ENCODE measurements around the gene CIROP.

The CIROP gene

GRCh38 chr14:23093991-23094665, 10.7 kb downstream of the CIROP start:
- DNase-seq (ENCODE audit: low spot score): no peak

- DNase-seq (ENCODE audit: low spot score): no peak
Measured at GRCh38 chr14:23093526-23093925, 11.3 kb downstream of the CIROP start.

GRCh38 chr14:23093104-23093503, 11.7 kb downstream of the CIROP start:
- DNase-seq (ENCODE audit: low spot score): no peak

- DNase-seq (ENCODE audit: low spot score): no peak
Measured at GRCh38 chr14:23091294-23092225, 13.2 kb downstream of the CIROP start.

GRCh38 chr14:23090254-23090636, 14.5 kb downstream of the CIROP start:
- DNase-seq (ENCODE audit: low spot score): no peak

GRCh38 chr14:23089498-23090253, 15.1 kb downstream of the CIROP start:
- DNase-seq (ENCODE audit: low spot score): no peak

GRCh38 chr14:23086565-23086964, 18.2 kb downstream of the CIROP start:
- DNase-seq (ENCODE audit: low spot score): no peak

- DNase-seq (ENCODE audit: low spot score): no peak
Measured at GRCh38 chr14:23085458-23085857, 19.3 kb downstream of the CIROP start.

GRCh38 chr14:23080474-23080873, 24.3 kb downstream of the CIROP start:
- DNase-seq (ENCODE audit: low spot score): no peak

GRCh38 chr14:23079716-23080115, 25.1 kb downstream of the CIROP start:
- DNase-seq (ENCODE audit: low spot score): no peak

GRCh38 chr14:23078692-23079116, 26.1 kb downstream of the CIROP start:
- DNase-seq (ENCODE audit: low spot score): peak; percentile 55

GRCh38 chr14:23077962-23078361, 26.8 kb downstream of the CIROP start:
- DNase-seq (ENCODE audit: low spot score): no peak

- no peak for DNase-seq (ENCODE audit: low spot score)
Measured at GRCh38 chr14:23076785-23077408, 27.9 kb downstream of the CIROP start.

GRCh38 chr14:23074906-23075305, 29.9 kb downstream of the CIROP start:
- no peak for DNase-seq (ENCODE audit: low spot score)

GRCh38 chr14:23071921-23072539, 32.8 kb downstream of the CIROP start:
- no peak for DNase-seq (ENCODE audit: low spot score)

GRCh38 chr14:23071244-23071920, 33.4 kb downstream of the CIROP start:
- DNase-seq (ENCODE audit: low spot score): peak; percentile 96

- no peak for DNase-seq (ENCODE audit: low spot score)
Measured at GRCh38 chr14:23070262-23071129, 34.3 kb downstream of the CIROP start.

- no peak for DNase-seq (ENCODE audit: low spot score)
Measured at GRCh38 chr14:23069413-23069806, 35.4 kb downstream of the CIROP start.

- peak; percentile 94 for DNase-seq (ENCODE audit: low spot score)
Measured at GRCh38 chr14:23068789-23069412, 35.9 kb downstream of the CIROP start.

All from Ammon's horn (tissue), 1 donor.